HepG2 (cell line): Measurements from ENCODE around the gene GABBR2. TPM values are rescaled to one million over a fixed set of nuclear protein-coding genes. Genes with fewer than 3 reads are reported as not detected.

ENCODE experiments used
- ATAC-seq: fragments of 200-7000 bp; cut with Tn5 transposase; 3 replicates; pipeline ENCODE4 v1.9.1; 2020; ENCODE audit warnings: mild to moderate bottlenecking, moderate library complexity
- BruUV-seq: library from RNA; stranded (reverse); fragments of 400-500 nt; replicated peaks from 2 replicates; lab custom pipeline; 2021; lab: Mats Ljungman, UMichigan
- CTCF ChIA-PET: fragments of 300-600 bp; formaldehyde crosslinking; extraction: SDS; loops from one replicate; lab custom pipeline; 2021; ENCODE audit warnings: low total read pairs, inconsistent platforms, low intra/inter-chr PET ratio; lab: Yijun Ruan, JAX
- POLR2A ChIA-PET: fragments of 350-600 bp; sonication (Branson Sonifier 250); formaldehyde crosslinking; loops from one replicate; lab custom pipeline; 2020; ENCODE audit warnings: antibody characterized with exemption, inconsistent platforms; lab: Yijun Ruan, JAX
- DNase-seq: peaks from one replicate; pipeline ENCODE4 v3.0.0-alpha.2; 2015; ENCODE audit warnings: low spot score
- FAIRE-seq: peaks from 3 replicates; lab custom pipeline; 2011; peaks lifted over from hg19 to GRCh38; lab: Jason Lieb, UNC
- H2AFZ ChIP-seq: one replicate; pipeline ENCODE4 v1.6.1; 2011; ENCODE audit warnings: low read length, inconsistent platforms
- H3K27ac ChIP-seq: fragments of 300-600 bp; 3 replicates; pipeline ENCODE4 v1.8.0; 2011; ENCODE audit warnings: mixed run types, mild to moderate bottlenecking, mixed read lengths, low read length, inconsistent platforms; ENCODE audit not compliant: insufficient read depth; ENCODE audit errors: extremely low read length
- H3K27me3 ChIP-seq, 2 experiments: fragments of 200-600 bp in 1 of 2; 2 replicates in 1 of 2; 3 replicates in 1 of 2; pipeline versions ENCODE4 v1.6.0 to v1.8.0; 2011; ENCODE audit warnings: low read length in 2 of 2, mild to moderate bottlenecking in 2 of 2, moderate library complexity in 2 of 2, inconsistent platforms in 1 of 2; ENCODE audit not compliant: insufficient read depth in 2 of 2, control insufficient read depth in 1 of 2
- H3K36me3 ChIP-seq, 2 experiments: fragments of 200-600 bp in 1 of 2; replicated peaks in 1 of 2; 2 replicates in 1 of 2; 3 replicates in 1 of 2; pipeline versions ENCODE4 v1.5.1 to v1.8.0; 2011; ENCODE audit warnings: low read length in 2 of 2, inconsistent platforms in 1 of 2; ENCODE audit not compliant: insufficient read depth in 2 of 2, control insufficient read depth in 1 of 2
- H3K4me1 ChIP-seq: 2 replicates; pipeline ENCODE4 v1.5.1; 2012; ENCODE audit warnings: low read length, inconsistent platforms; ENCODE audit not compliant: insufficient read depth
- H3K4me2 ChIP-seq: 2 replicates; pipeline ENCODE4 v1.6.0; 2011; ENCODE audit warnings: low read depth, low read length, inconsistent platforms
- H3K4me3 ChIP-seq, 3 experiments: fragments of 200-600 bp in 1 of 3; sonication (generic), shearing (Covaris generic) in 1 of 3; replicated peaks in 1 of 3; 2 replicates each; pipeline ENCODE4 v1.5.1; 2011 to 2016; ENCODE audit warnings: low read length in 3 of 3, inconsistent platforms in 2 of 3, low read depth in 2 of 3, mild to moderate bottlenecking in 2 of 3, control low read depth in 1 of 3, mixed read lengths in 1 of 3; ENCODE audit not compliant: insufficient read depth in 1 of 3
- H3K79me2 ChIP-seq: one replicate; pipeline ENCODE4 v1.6.1; 2011; ENCODE audit warnings: low read length, inconsistent platforms; ENCODE audit not compliant: insufficient read depth
- H3K9ac ChIP-seq: 2 replicates; pipeline ENCODE4 v1.6.0; 2011; ENCODE audit warnings: mild to moderate bottlenecking, low read depth, low read length, inconsistent platforms; ENCODE audit not compliant: insufficient read depth
- H3K9me3 ChIP-seq: 2 replicates; pipeline ENCODE4 v1.5.1; 2012; ENCODE audit warnings: mild to moderate bottlenecking, low read length
- H4K20me1 ChIP-seq: 2 replicates; pipeline ENCODE4 v1.6.0; 2011; ENCODE audit warnings: inconsistent platforms, mild to moderate bottlenecking, low read length, moderate library complexity; ENCODE audit not compliant: insufficient read depth
- ARNTL ChIP-seq: sonication (generic); formaldehyde crosslinking; IDR thresholded peaks from 2 replicates; pipeline ENCODE4 v1.4.0; 2020; ENCODE audit warnings: mild to moderate bottlenecking, missing genetic modification reagents
- ATM ChIP-seq: fragments of 450-650 bp; IDR thresholded peaks from 2 replicates; pipeline ENCODE4 v1.7.1; 2017; ENCODE audit warnings: mild to moderate bottlenecking, borderline replicate concordance
- CENPT ChIP-seq: sonication (generic); formaldehyde crosslinking; IDR thresholded peaks from 2 replicates; pipeline ENCODE4 v1.8.0; 2022; ENCODE audit warnings: low read depth, mild to moderate bottlenecking, moderate library complexity, missing genetic modification reagents
- ELF1 ChIP-seq: sonication (generic); formaldehyde crosslinking; IDR thresholded peaks from 2 replicates; pipeline ENCODE4 v1.4.0; 2020; ENCODE audit warnings: missing genetic modification reagents
- MED8 ChIP-seq: sonication (generic); formaldehyde crosslinking; IDR thresholded peaks from 2 replicates; pipeline ENCODE4 v1.8.1; 2023; ENCODE audit warnings: mild to moderate bottlenecking, missing genetic modification reagents; ENCODE audit not compliant: insufficient replicate concordance
- NFE2 ChIP-seq: sonication (generic); formaldehyde crosslinking; IDR thresholded peaks from 2 replicates; pipeline ENCODE4 v1.4.0; 2020; ENCODE audit warnings: missing genetic modification reagents
- NR2F2 ChIP-seq: IDR thresholded peaks from 2 replicates; pipeline ENCODE4 v1.6.1; 2012; ENCODE audit warnings: low read depth, inconsistent platforms, borderline replicate concordance
- RCOR2 ChIP-seq: IDR thresholded peaks from 2 replicates; pipeline ENCODE4 v1.6.1; 2016; ENCODE audit warnings: missing biosample characterization, missing genetic modification reagents
- TCF12 ChIP-seq, 2 experiments: fragments of 450-650 bp in 1 of 2; sonication (generic) in 1 of 2; formaldehyde crosslinking in 1 of 2; IDR thresholded peaks; 2 replicates each; pipeline versions ENCODE4 v1.6.1 to v1.8.0; 2017 to 2022; ENCODE audit warnings: antibody characterized with exemption in 1 of 2, mild to moderate bottlenecking in 1 of 2, missing genetic modification reagents in 1 of 2, moderate library complexity in 1 of 2
- ZC3H13 ChIP-seq: sonication (generic); formaldehyde crosslinking; IDR thresholded peaks from 2 replicates; pipeline ENCODE4 v1.8.1; 2023; ENCODE audit warnings: mild to moderate bottlenecking, missing genetic modification reagents, moderate library complexity
- WGBS: methylation state at CpG from one replicate; pipeline ENCODE4 v1.1.6; 2017; ENCODE audit warnings: low lambda C conversion rate; 5-methylcytosine and 5-hydroxymethylcytosine counted together
- in situ Hi-C: cut with HindIII; loops from 2 replicates; pipeline ENCODE4 v1.10.0; 2017; ENCODE audit warnings: low pct_unique_long_range_greater_than_20kb; ENCODE audit not compliant: extremely low pct_ligation_motif_present
- intact Hi-C: fragments of 100-400 bp; cut with micrococcal nuclease; formaldehyde crosslinking; loops from one replicate; pipeline ENCODE4 v1.10.0; 2022; ENCODE audit not compliant: unreplicated experiment
- polyA plus RNA-seq, 8 experiments: library from polyadenylated mRNA; depleted of rRNA in 3 of 8; stranded (reverse) in 7 of 8; unstranded in 1 of 8; fragments of >200 nt; fragmentation: Illumina TruSeq in 4 of 8; extraction: Trizol in 4 of 8; gene quantifications; 2 replicates each; pipeline versions ENCODE4 v1.2.1 to v1.2.3, GENCODE V29; 2011 to 2016; ENCODE audit warnings: low read depth in 4 of 8, missing spikeins in 1 of 8, mixed read lengths in 1 of 8; ENCODE audit not compliant: insufficient read depth in 1 of 8
- total RNA-seq, 5 experiments: library from RNA; depleted of rRNA; stranded (reverse); fragments of >200 nt; fragmentation: Illumina TruSeq; extraction: Trizol; gene quantifications; 2 replicates each; pipeline ENCODE4 v1.2.3, GENCODE V29; 2016; ENCODE audit warnings: low read depth in 1 of 5
- TF ChIP-seq, protein P1 (sequence below): sonication (generic); formaldehyde crosslinking; IDR thresholded peaks from 2 replicates; pipeline ENCODE4 v1.4.0; 2020; ENCODE audit warnings: mild to moderate bottlenecking, missing genetic modification reagents

Gene GABBR2
- total and polyA plus RNA-seq, 2 of the 13 experiments (the other 11 are each of a cell fraction or from before 2014, with no cell fraction given) = 0.02 TPM; not detected in 1

DNA sequence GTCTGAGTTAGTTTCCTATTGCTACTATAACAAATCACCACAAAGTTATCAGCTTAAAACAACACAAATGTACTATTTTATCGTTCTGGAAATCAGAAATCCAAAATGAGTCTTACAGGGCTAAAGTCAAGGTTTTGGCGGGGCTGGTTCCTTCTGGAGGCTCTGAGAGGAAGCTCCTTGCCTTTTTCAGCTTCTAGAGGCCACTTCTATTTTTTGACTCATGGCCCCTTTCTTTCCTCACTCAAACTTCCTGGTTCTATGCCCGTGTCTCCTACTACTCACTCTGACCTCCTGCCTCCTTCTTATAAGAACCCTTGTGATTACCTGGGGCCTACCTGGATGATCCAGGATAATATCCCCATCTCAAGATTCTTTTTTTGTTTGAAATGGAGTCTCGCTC, 48.2 kb downstream of the GABBR2 start:
- FAIRE-seq = no peak
- POLR2A ChIA-PET = no interaction called here
- in situ Hi-C loops = no loop called here

More for the DNA sequence above, 48.2 kb downstream of the GABBR2 start:
- ATAC-seq = no peak
- CTCF ChIA-PET = no interaction called here
- no peak overlapping the region for H3K4me3 ChIP-seq
- no peaks in the 10 kb centered on the region for H3K9me3 ChIP-seq
- BruUV-seq = no TSS peak
- DNase-seq = no peak
- TF ChIP-seq TCF12 (IDR thresholded peaks at IDR 0.05) (no peak), TCF12 (CRISPR knock-in tag; IDR thresholded peaks at IDR 0.05) (no peak), ZC3H13 (CRISPR knock-in tag) (no peak), MED8 (CRISPR knock-in tag) (no peak), NFE2 (CRISPR knock-in tag) (no peak), ELF1 (CRISPR knock-in tag) (no peak), ATM (no peak), CENPT (no peak), NR2F2 (no peak), RCOR2 (no peak), ARNTL (CRISPR knock-in tag) (no peak)
- TF ChIP-seq, protein P1, sequence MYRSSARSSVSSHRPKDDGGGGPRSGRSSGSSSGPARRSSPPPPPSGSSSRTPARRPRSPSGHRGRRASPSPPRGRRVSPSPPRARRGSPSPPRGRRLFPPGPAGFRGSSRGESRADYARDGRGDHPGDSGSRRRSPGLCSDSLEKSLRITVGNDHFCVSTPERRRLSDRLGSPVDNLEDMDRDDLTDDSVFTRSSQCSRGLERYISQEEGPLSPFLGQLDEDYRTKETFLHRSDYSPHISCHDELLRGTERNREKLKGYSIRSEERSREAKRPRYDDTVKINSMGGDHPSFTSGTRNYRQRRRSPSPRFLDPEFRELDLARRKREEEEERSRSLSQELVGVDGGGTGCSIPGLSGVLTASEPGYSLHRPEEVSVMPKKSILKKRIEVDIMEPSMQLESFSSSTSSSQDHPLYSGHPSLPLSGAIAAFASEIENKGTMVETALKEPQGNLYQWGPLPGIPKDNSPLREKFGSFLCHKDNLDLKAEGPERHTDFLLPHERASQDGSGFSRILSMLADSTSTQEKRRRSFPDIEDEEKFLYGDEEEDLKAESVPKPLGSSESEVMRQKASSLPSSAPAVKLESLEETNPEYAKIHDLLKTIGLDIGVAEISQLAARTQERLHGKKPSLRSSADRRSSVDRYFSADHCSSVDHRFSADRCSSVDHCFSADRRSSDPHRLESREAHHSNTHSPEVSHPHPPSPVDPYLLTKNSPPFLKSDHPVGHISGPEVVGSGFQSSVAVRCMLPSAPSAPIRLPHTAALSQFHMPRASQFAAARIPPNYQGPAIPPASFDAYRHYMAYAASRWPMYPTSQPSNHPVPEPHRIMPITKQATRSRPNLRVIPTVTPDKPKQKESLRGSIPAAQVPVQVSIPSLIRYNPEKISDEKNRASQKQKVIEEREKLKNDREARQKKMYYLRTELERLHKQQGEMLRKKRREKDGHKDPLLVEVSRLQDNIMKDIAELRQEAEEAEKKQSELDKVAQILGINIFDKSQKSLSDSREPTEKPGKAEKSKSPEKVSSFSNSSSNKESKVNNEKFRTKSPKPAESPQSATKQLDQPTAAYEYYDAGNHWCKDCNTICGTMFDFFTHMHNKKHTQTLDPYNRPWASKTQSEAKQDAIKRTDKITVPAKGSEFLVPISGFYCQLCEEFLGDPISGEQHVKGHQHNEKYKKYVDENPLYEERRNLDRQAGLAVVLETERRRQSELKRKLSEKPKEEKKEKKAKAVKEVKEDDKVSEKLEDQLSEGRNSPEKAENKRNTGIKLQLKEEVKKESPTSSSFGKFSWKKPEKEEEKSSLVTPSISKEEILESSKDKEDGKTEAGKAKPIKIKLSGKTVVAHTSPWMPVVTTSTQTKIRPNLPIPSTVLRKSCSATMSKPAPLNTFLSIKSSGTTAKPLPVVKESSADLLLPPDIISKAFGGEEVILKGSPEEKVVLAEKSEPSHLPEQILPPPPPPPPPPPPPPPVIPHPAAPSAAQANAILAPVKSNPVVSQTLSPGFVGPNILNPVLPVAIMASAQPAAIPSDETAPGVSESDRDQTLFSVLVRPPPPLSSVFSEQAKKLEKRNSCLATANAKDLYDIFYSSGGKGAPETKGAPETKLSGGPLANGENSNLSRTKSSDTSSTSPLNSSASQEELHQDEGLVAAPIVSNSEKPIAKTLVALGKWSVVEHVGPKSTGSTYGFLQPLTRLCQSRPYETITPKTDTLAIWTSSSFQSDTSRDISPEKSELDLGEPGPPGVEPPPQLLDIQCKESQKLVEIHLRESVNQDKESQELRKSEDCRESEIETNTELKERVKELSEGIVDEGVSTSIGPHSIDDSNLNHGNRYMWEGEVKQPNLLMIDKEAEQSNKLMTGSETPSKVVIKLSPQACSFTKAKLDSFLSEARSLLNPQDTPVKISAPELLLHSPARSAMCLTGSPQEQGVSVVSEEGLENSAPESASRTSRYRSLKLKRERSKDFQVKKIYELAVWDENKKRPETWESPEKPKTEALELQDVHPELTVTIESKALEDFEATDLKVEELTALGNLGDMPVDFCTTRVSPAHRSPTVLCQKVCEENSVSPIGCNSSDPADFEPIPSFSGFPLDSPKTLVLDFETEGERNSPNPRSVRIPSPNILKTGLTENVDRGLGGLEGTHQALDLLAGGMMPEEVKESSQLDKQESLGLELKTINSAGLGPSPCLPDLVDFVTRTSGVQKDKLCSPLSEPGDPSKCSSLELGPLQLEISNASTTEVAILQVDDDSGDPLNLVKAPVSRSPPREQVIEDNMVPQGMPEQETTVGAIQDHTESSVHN (CRISPR knock-in tag) = no peak
- intact Hi-C loops = no loop called here
- H3K27ac ChIP-seq = no peak overlapping the region
- peaks cover 0 to 4% of the 10 kb centered on the region in 2 experiments; a peak in 3 of 5 replicates for H3K27me3 ChIP-seq
- H3K4me1 ChIP-seq = no peaks in the 10 kb centered on the region
- H3K79me2 ChIP-seq = no peaks in the 10 kb centered on the region
- no peaks in the 10 kb centered on the region for H3K36me3 ChIP-seq
- no peak overlapping the region for H2AFZ ChIP-seq
- WGBS = 26% methylated on average over 4 of the region's 4 CpGs
- H4K20me1 ChIP-seq = no peaks in the 10 kb centered on the region
- no peak overlapping the region for H3K9ac ChIP-seq
- no peak overlapping the region for H3K4me2 ChIP-seq
